GM15510 (cell line): Measurements from ENCODE around the gene C5orf15.

Experiments used
- POLR2A ChIP-seq: IDR thresholded peaks from 3 replicates; pipeline ENCODE4 v1.6.1; 2011; ENCODE audit warnings: borderline replicate concordance; ENCODE audit not compliant: insufficient read length; ENCODE audit errors: extremely low read depth

C5orf15 gene

GRCh38 chr5:133968204-133968980, at the start of gene C5orf15:
TSS of gene C5orf15 (minus strand) at chr5:133968625. CDS start at chr5:133968584, 41 bp downstream.
- peak; percentile 81 for TF ChIP-seq POLR2A

DNA sequence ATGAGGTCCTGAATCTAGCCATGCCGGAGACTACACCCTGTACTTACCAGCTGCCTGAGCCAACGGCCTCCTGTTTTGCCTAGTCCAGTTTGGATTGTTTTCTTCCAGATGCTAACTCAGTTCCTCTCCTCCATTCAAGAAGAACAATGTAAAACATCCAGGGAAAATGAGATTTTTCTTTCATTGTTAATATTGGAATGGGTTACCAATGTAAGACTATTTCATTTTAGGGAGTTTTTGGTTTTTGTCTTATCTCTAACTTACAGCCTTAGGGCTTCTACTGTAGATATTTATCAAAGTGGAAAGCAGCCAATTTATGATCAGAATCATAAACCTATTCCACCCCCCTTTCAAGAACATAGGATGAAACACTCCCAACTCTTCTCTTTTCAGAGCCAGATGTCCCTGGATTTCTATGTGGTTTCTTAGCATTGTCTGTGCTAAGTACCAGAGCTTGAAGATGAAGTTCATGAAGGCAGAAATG, 39.9 kb upstream of the C5orf15 start:
- TF ChIP-seq POLR2A, result no peak

DNA sequence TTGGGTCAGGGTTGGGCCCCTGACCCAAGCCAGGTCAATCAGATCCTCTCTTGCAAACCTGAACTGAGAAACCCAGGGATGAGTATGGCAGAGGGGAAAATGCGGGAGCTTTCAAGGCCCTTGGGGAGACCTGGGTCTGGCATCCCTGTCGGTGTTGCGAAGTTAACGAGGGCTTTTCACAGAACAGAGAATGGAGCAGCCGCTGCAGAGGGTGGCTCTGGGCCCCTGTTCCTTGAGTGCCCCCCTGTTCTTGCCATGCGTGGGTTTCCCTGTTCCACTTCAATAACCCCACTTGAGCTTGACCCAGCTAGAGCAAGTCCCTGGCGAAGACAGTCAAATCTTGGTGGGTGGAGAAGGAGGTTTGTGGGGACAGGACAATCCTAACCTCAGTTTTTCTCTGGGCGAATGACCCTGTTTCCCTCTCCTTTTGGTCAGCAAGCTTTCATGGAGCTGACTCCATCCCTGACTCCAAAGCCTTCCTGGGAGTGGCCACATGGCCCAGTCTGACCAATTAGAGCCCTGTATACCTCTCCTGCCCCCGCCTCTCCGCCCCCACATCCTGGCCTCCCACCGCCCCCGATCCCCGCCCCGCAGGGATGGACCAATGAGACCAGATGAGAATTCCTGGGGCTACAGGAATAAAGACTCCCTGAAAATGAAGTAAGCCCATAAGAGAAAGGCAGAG, 39.3 kb upstream of the C5orf15 start:
- TF ChIP-seq POLR2A, result no peak

GRCh38 chr5:134006115-134006514, 37.7 kb upstream of the C5orf15 start:
- TF ChIP-seq POLR2A, result no peak

- TF ChIP-seq POLR2A, result peak; percentile 24
Measured at GRCh38 chr5:134005417-134006061, 37.1 kb upstream of the C5orf15 start.

DNA sequence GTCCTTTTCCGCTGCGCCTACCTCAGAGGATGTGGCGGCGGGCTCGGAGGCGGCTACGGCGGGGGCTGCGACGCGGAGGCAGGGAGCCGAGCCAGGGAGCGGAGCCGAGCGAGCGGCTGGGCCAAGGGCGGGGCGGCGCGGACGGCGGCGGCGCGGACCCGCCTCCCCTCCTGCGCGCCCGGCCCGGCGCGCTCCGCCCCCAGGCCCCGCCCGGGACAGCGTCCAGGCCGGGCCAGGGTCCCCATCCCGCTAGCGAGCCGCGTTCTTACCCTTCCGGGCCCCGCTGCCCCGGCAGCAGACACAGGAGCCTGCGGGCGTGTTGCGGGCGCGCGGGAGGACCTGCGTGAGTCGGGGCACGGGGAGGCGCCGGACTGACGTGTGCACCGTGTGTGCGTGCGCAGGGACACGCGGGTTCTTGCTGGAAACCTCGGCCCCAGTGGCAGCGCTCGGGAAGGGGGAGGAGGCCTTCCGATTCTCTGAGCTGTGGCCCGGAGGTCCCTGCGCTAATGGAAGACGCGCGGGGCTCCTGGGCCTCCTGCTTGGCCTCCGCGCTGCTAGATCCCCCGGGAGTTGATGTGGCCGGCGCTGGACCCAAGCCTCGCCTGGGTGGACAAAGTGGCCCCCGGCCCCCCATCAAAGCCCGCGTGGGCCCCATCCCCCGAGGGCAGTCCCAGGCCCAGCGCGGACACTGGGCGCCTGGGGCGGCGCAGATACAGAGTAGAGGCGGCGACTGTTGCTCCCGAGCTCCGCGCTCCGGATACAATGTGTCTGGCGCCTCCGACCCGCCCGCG, 36.4 kb upstream of the C5orf15 start, which contains the start of gene VDAC1:
VDAC1 (minus strand) TSS at position 350 of the 791 bp plus-strand sequence. CDS start 11,963 bp downstream, outside the sequence.
- peak; percentile 79 for TF ChIP-seq POLR2A

DNA sequence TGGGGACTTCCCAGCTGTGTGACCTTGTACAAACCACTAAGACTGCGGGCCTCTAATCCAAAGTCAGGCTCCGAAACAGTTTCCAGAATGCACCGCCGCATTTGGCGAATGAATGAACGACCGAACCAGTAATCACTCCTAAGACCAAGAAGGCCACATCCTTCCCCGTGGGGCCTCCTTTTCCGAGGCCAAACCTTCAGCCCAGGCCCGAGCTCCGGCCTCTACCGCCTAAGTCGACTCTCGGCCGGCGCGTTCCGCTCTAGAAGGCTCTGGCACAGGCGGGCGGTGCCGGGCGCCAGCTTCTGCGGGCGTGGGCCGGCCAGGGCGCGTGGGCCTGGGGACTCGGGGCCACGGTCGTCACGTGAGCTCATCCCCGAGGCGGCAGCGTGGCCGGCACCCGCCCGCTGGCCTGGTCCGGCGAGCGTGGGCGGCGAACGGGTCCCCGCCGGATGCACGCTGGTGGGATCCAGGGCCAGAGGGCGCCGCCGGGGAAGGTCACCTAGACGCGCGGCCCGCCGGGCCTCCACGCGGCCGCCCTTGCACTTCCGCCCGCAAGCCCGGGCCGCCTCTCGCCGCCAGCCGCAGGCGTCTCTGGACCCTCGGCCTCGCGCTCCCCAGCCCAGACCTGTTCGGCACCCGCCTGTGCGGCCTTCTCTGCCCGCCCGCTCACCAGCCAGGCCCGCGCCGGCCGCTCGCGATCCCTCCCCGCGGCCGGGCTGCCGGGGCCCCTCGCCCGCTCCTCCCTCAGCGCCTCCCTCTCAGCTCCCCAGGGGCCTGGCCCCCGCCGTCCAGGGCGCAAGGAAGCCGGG, 35.6 kb upstream of the C5orf15 start:
- no peak for TF ChIP-seq POLR2A

- TF ChIP-seq POLR2A, result no peak
Measured at GRCh38 chr5:134003064-134003816, 34.8 kb upstream of the C5orf15 start.

DNA sequence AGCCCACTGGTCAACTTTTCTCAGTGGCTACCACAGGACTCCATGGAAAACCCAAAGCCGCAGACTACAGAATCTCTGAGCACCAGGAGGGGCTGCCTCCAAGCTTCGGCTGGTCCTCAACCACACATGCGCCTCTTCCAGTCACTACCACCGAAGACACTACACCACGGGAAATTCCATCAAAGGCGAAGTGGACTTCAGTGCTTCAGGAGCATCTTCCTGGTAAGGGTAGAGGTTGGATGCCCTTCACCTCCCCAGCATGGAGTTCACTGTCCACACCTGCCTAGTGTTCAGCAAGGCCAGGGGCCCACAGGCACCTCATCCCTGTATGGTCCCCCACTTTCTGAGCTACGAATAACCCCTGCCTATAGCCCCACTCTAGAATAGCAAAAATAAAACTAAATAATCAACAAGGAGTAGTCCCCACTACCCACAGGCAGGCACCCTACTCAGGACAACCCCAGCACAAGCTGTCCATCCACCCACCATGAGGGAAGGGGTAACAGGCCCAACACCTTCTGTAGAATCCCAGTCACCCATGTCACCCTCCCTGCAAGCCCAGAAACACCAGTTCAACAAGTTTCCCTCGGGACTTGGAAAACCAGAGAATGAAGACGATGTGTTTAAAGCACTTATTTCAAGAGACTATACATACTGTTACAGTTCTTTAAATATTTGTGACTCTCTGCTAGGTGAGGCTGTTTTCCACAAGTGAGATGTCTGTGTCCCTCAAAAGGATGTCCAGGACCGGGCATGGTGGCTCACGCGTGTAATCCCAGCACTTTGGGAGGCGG, 33.7 kb upstream of the C5orf15 start:
- TF ChIP-seq POLR2A, result no peak

DNA sequence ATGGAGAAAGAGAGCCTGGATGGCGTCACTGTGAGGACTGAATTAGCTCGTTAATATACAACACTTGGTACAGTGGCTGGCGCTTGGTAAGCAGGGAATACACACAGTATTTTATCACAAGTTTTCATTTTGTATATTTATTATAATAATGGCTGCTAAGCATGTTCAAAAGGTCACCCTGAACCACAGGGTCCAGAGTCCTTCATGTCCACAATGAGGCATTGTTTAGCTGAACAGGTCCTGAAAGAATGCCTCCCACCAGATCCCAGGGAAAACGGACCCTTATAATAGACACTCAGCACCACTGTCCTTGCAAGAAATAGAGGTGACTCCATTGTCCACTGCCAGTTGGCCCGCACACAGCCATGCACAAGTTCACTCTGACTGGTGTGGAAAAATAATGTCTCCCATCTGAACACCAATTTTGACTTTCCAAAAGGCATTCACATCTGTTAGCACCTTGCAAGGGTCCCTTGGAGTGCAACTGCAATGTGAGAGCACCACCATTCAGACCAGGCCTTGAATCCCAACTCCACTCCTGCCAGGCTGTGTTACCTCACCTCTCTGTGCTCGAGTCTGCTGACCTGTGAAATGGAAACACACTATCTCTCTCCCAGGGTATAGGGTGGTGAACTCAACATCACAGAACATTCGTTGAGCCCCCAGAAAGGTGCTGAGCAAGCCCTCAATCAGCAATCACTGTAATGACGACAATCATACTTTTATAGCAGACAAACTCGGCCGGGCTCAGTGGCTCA, 32.5 kb upstream of the C5orf15 start:
- no peak for TF ChIP-seq POLR2A

GRCh38 chr5:134000091-134000511, 31.7 kb upstream of the C5orf15 start:
- no peak for TF ChIP-seq POLR2A

DNA sequence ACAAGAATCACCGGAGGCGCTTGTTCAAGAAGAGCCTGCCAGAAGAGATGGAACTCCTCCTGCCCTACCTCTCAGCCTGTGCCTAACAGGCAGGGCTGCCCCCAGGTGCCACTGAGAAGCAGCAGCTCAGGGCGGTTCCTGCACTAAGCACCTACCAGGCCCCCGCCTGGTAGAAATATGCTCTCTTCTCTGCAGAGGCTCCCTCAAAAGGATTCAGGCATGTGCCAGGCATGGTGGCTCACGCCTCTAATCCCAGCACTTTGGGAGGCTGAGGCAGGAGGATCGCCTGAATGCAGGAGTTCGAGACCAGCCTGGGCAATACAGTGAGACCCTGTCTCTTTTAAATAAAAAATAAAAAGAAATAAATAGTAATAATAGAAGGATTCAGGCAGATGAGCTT, 30.4 kb upstream of the C5orf15 start:
- TF ChIP-seq POLR2A, result no peak

- no peak for TF ChIP-seq POLR2A
Measured at GRCh38 chr5:133998042-133998441, 29.6 kb upstream of the C5orf15 start.
